ENCODE results near the gene OSBPL3.

Gene OSBPL3

GRCh38 chr7:25009257-25009656, 29.3 kb upstream of the OSBPL3 start:
- no peaks in the 10 kb centered on the region for H3K4me1 ChIP-seq
- no peaks in the 10 kb centered on the region for H3K36me3 ChIP-seq
- H4K20me1 ChIP-seq = no peaks in the 10 kb centered on the region
- no peak for TF ChIP-seq Cebpa-rat (IDR thresholded peaks at IDR 0.05)
- no peaks in the 10 kb centered on the region for H3K27me3 ChIP-seq
- no peak overlapping the region for H3K4me2 ChIP-seq
- no peak overlapping the region for H3K9ac ChIP-seq
- no peak overlapping the region for H3K27ac ChIP-seq
- no peak overlapping the region for H3K4me3 ChIP-seq
- peaks cover 6% of the 10 kb centered on the region for H3K9me3 ChIP-seq

- no peaks in the 10 kb centered on the region for H4K20me1 ChIP-seq
- no peaks in the 10 kb centered on the region for H3K4me1 ChIP-seq
- no peak overlapping the region for H3K9ac ChIP-seq
- peaks cover 6% of the 10 kb centered on the region for H3K9me3 ChIP-seq
- no peaks in the 10 kb centered on the region for H3K27me3 ChIP-seq
- no peaks in the 10 kb centered on the region for H3K36me3 ChIP-seq
- H3K4me2 ChIP-seq = no peak overlapping the region
- TF ChIP-seq Cebpa-rat (IDR thresholded peaks at IDR 0.05) = no peak
- no peak overlapping the region for H3K27ac ChIP-seq
- no peak overlapping the region for H3K4me3 ChIP-seq
Observed at GRCh38 chr7:25007668-25008067, 27.7 kb upstream of the OSBPL3 start.

DNA sequence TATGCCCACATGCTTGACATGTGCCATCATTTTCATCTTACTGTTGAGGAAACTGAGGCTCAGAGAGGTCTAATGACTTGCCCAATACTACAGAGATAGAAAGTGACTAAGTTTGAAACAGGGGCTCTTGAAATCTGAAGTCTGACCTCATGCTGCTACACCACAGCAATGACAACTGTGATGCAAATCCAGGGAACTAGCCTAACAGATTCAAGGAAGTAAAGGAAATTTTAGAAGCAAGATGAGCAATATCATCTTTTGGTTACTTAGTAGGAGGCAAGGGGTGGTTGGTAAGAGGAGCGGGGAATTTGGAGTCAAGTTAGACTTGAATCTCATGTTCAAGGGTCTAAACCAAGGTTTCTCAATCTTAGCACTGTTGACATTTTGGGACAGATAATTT, 26.3 kb upstream of the OSBPL3 start:
- H3K27ac ChIP-seq = no peak overlapping the region
- TF ChIP-seq Cebpa-rat (IDR thresholded peaks at IDR 0.05) = no peak
- peaks cover 16% of the 10 kb centered on the region for H3K9me3 ChIP-seq
- H4K20me1 ChIP-seq = no peaks in the 10 kb centered on the region
- H3K4me3 ChIP-seq = no peak overlapping the region
- H3K4me1 ChIP-seq = no peaks in the 10 kb centered on the region
- H3K27me3 ChIP-seq = no peaks in the 10 kb centered on the region
- no peak overlapping the region for H3K4me2 ChIP-seq
- no peak overlapping the region for H3K9ac ChIP-seq
- no peaks in the 10 kb centered on the region for H3K36me3 ChIP-seq

DNA sequence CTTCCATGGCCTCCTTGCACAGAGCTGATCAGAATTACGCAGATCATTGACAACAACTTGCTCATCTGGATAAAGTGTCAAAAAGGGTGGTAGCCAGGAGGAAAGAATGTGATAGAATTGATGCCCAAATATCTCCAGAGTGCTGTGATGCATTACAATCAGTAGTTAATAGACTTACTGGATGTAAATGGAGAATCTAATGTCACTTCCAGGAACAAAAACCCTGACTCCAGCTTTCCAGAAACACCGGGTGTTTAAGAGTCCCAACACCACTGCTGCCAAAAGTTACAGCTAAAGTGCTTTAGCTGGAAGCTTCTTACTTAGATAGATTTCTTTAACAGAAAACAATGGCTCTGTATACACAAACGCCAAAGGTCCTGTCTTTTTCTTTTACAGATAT, 25.7 kb upstream of the OSBPL3 start:
- no peaks in the 10 kb centered on the region for H3K36me3 ChIP-seq
- peaks cover 22% of the 10 kb centered on the region for H3K9me3 ChIP-seq
- H4K20me1 ChIP-seq = no peaks in the 10 kb centered on the region
- no peaks in the 10 kb centered on the region for H3K4me1 ChIP-seq
- no peaks in the 10 kb centered on the region for H3K27me3 ChIP-seq
- no peak overlapping the region for H3K9ac ChIP-seq
- no peak overlapping the region for H3K27ac ChIP-seq
- H3K4me2 ChIP-seq = no peak overlapping the region
- H3K4me3 ChIP-seq = no peak overlapping the region
- TF ChIP-seq Cebpa-rat (IDR thresholded peaks at IDR 0.05) = no peak

DNA sequence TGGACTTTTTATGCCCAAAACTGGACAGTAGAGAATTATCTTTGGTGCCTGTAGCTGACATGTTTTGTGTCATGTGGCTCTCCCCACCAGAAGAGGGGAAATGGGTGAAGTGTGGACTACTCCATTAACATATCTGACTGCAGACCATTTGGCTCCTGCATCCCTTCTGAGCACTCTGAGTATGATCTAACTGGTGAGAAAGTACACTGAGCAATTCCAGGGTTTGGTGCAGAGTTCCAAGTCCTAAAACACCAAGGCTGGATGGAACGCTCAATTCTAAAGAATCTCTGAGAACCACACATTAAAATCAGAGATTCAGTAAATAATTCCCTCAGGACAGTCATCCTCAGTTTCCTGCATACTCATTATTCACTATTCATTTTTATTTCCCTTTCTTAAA, 22.8 kb upstream of the OSBPL3 start:
- no peak overlapping the region for H3K4me2 ChIP-seq
- no peaks in the 10 kb centered on the region for H3K27me3 ChIP-seq
- peaks cover 19% of the 10 kb centered on the region for H3K9me3 ChIP-seq
- H3K36me3 ChIP-seq = no peaks in the 10 kb centered on the region
- H3K4me3 ChIP-seq = no peak overlapping the region
- no peaks in the 10 kb centered on the region for H4K20me1 ChIP-seq
- no peak overlapping the region for H3K27ac ChIP-seq
- TF ChIP-seq Cebpa-rat (IDR thresholded peaks at IDR 0.05) = no peak
- H3K9ac ChIP-seq = no peak overlapping the region
- no peaks in the 10 kb centered on the region for H3K4me1 ChIP-seq

GRCh38 chr7:24995466-24995865, 15.5 kb upstream of the OSBPL3 start:
- Histone ChIP-seq H3K4me3 (no peak overlapping the region), H3K9me3 (peaks cover 1% of the 10 kb centered on the region), H3K27ac (no peak overlapping the region), H3K36me3 (no peaks in the 10 kb centered on the region), H3K27me3 (no peaks in the 10 kb centered on the region), H3K4me1 (no peaks in the 10 kb centered on the region), H3K9ac (no peak overlapping the region), H3K4me2 (no peak overlapping the region), H4K20me1 (no peaks in the 10 kb centered on the region)
- TF ChIP-seq Cebpa-rat (IDR thresholded peaks at IDR 0.05) = no peak

GRCh38 chr7:24992314-24992713, 12.3 kb upstream of the OSBPL3 start:
- Histone ChIP-seq H4K20me1 (no peaks in the 10 kb centered on the region), H3K36me3 (no peaks in the 10 kb centered on the region), H3K4me1 (no peaks in the 10 kb centered on the region), H3K4me3 (no peak overlapping the region), H3K9me3 (no peaks in the 10 kb centered on the region), H3K9ac (no peak overlapping the region), H3K27ac (no peak overlapping the region), H3K4me2 (no peak overlapping the region), H3K27me3 (no peaks in the 10 kb centered on the region)
- TF ChIP-seq Cebpa-rat (IDR thresholded peaks at IDR 0.05) = no peak

DNA sequence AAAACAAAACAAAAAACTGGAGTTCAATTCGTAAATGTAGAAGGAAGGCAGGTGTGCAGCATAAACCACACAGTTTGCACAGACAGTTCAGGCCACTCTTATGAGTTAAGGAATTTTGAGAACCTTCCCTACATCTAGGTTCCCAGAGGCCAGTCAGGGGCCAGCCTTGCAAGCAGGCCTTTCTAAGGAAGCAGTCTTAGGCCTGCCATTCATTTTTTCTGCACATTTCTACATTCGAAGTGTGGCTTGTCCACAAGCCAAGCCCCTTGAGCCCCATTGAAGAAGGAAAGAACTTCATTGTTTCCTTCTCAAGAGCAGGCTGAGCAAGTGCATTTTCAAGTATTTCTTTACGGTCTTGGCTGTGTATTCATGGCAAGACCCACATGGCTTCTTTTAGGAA, 11.4 kb upstream of the OSBPL3 start:
- no peaks in the 10 kb centered on the region for H3K9me3 ChIP-seq
- no peak for TF ChIP-seq Cebpa-rat (IDR thresholded peaks at IDR 0.05)
- H4K20me1 ChIP-seq = no peaks in the 10 kb centered on the region
- no peaks in the 10 kb centered on the region for H3K36me3 ChIP-seq
- H3K4me3 ChIP-seq = no peak overlapping the region
- H3K27me3 ChIP-seq = no peaks in the 10 kb centered on the region
- H3K27ac ChIP-seq = no peak overlapping the region
- H3K9ac ChIP-seq = no peak overlapping the region
- H3K4me2 ChIP-seq = no peak overlapping the region
- H3K4me1 ChIP-seq = no peaks in the 10 kb centered on the region

- H3K27me3 ChIP-seq = no peaks in the 10 kb centered on the region; the same call in 1 of the 2 replicates
- H3K9ac ChIP-seq = no peak overlapping the region
- H3K4me1 ChIP-seq = peaks cover 2% of the 10 kb centered on the region
- no peaks in the 10 kb centered on the region for H4K20me1 ChIP-seq
- H3K4me2 ChIP-seq = no peak overlapping the region
- H3K36me3 ChIP-seq = no peaks in the 10 kb centered on the region
- no peak for TF ChIP-seq Cebpa-rat (IDR thresholded peaks at IDR 0.05)
- H3K4me3 ChIP-seq = no peak overlapping the region
- H3K9me3 ChIP-seq = peaks cover 29% of the 10 kb centered on the region
- no peak overlapping the region for H3K27ac ChIP-seq
Observed at GRCh38 chr7:24987331-24987842, 7.4 kb upstream of the OSBPL3 start.

GRCh38 chr7:24982917-24983316, 2.9 kb upstream of the OSBPL3 start:
- Histone ChIP-seq H3K4me1 (peaks cover 34% of the 10 kb centered on the region), H3K4me2 (no peak overlapping the region), H3K9me3 (peaks cover 29% of the 10 kb centered on the region), H3K36me3 (no peaks in the 10 kb centered on the region), H3K4me3 (no peak overlapping the region), H3K27ac (no peak overlapping the region), H3K9ac (no peak overlapping the region), H4K20me1 (peaks cover 15% of the 10 kb centered on the region), H3K27me3 (peaks cover 12% of the 10 kb centered on the region)
- TF ChIP-seq Cebpa-rat (IDR thresholded peaks at IDR 0.05) = no peak

Measured in BLaER1 (cell line).